ENCODE data around the gene LRMDA. TPM values are rescaled to one million over a fixed set of nuclear protein-coding genes. Genes with fewer than 3 reads are reported as not detected.

The LRMDA gene
- total and polyA plus RNA-seq, 2 donors (not counting 3 experiments of a cell fraction or from before 2014, with no cell fraction given): 9.7 to 18.0 TPM

DNA sequence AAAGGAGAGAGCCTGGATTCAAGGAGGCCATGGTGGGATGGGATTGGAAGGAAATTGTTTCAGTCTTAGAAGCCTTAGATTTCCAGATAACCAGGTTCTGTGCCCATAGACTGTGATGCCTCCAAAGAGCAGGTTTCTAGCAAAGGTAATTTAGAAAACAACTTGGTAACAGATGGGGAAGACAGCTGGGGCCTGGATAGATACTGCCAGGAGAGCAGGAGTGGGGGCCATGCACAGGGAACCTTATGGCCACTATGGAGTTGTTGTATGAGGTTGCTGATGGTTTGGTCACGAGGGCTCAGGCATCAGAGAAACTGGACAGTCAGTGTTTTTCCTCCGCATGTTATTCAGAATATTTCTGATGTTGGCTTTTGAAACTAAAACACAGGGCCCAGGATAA lies 901.9 kb downstream of the LRMDA start:
- Histone ChIP-seq H3K4me2 (ENCODE audit: insufficient read depth, low read length) (no peak overlapping the region), H4K20me1 (replicated peaks; ENCODE audit: control insufficient read depth, extremely low read depth, insufficient read depth, low read length) (no peaks in the 10 kb centered on the region), H3K36me3 (ENCODE audit: control insufficient read depth in 2 of 2, extremely low read depth in 1 of 2, insufficient read depth in 2 of 2, low read length in 2 of 2) (no peaks in the 10 kb centered on the region), H3K4me3 (replicated peaks in 1 of 3; ENCODE audit: insufficient read depth in 1 of 3, low read depth in 1 of 3, low read length in 3 of 3) (no peak overlapping the region), H3K79me2 (ENCODE audit: control insufficient read depth, insufficient read depth, low read length) (no peaks in the 10 kb centered on the region), H3K27ac (ENCODE audit: insufficient read depth, low read depth, low read length) (no peak overlapping the region), H3K9me1 (replicated peaks; ENCODE audit: control insufficient read depth, extremely low read depth, insufficient read depth, low read length) (no peaks in the 10 kb centered on the region), H3K27me3 (ENCODE audit: control insufficient read depth in 2 of 2, insufficient read depth in 2 of 2, low read length in 2 of 2) (no peaks in the 10 kb centered on the region), H3K4me1 (ENCODE audit: control insufficient read depth, extremely low read depth, insufficient read depth, low read length) (peaks cover 26% of the 10 kb centered on the region), H3K9ac (replicated peaks; ENCODE audit: extremely low read depth, insufficient read depth, low read length) (no peak overlapping the region), H2AFZ (ENCODE audit: low read depth, low read length) (no peak overlapping the region), H3K9me3 (replicated peaks; ENCODE audit: control insufficient read depth, insufficient read depth, low read length) (no peaks in the 10 kb centered on the region)
- intact Hi-C loops (cut with micrococcal nuclease): loop anchor here (5.0 kb wide), 1 partner anchor 209 kb away; no protein-coding TSS in a partner anchor
- ChIA-PET CTCF (no interaction called here), POLR2A (no interaction called here)
- TF ChIP-seq GATA2 (IDR thresholded peaks at IDR 0.05; ENCODE audit: insufficient read depth, insufficient read length, low read depth, low read length) (no peak), POLR2AphosphoS5 (IDR thresholded peaks at IDR 0.05; ENCODE audit: insufficient read depth, low read depth, low read length) (no peak), FOS (IDR thresholded peaks at IDR 0.05; ENCODE audit: borderline replicate concordance, insufficient read depth, low read length) (no peak), MYC (IDR thresholded peaks at IDR 0.05; ENCODE audit: low read depth, low read length) (no peak), JUN (IDR thresholded peaks at IDR 0.05; ENCODE audit: borderline replicate concordance, insufficient read depth, insufficient read length, low read depth) (no peak), EZH2 (IDR thresholded peaks at IDR 0.05; ENCODE audit: borderline replicate concordance, low read depth, low read length, severe bottlenecking) (no peak), CTCF (IDR thresholded peaks at IDR 0.05; ENCODE audit: extremely low read depth in 1 of 2, insufficient read depth in 1 of 2, low read depth in 1 of 2, low read length in 2 of 2) (no peak), POLR2A (IDR thresholded peaks at IDR 0.05; ENCODE audit: low read depth, low read length) (no peak)
- TF ChIP-seq, protein P1, sequence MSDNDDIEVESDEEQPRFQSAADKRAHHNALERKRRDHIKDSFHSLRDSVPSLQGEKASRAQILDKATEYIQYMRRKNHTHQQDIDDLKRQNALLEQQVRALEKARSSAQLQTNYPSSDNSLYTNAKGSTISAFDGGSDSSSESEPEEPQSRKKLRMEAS (IDR thresholded peaks at IDR 0.05; ENCODE audit: insufficient read depth, insufficient read length): no peak
- BruUV-seq (replicated peaks): no TSS peak
- DNase-seq (ENCODE audit: low read depth, low spot score) (no peak), FAIRE-seq (no peak)
- dilution Hi-C loops (cut with MboI; ENCODE audit: extremely low pct_ligation_motif_present, low sequenced_read_pairs): no loop called here
